GM19372 (cell line): ENCODE measurements around the gene SPCS3.
A peak's percentile ranks its signal among the peaks of the same experiment; 100 is the strongest.
"Not testable (repeated sequence)": the region's sequence is repeated elsewhere in the genome, so short reads cannot be mapped to it uniquely, and the experiment has no call there.

Experiments
- ATAC-seq: cut with Tn5 transposase; IDR thresholded peaks from one replicate; pipeline ENCODE4 v1.9.1; 2021; ENCODE audit warnings: mild to moderate bottlenecking, low read depth, moderate library complexity; ENCODE audit not compliant: unreplicated experiment

SPCS3 gene

GRCh38 chr4:176340871-176341685 lies 21.3 kb downstream of the SPCS3 start:
- peak; percentile 74 for ATAC-seq

- ATAC-seq, result no peak
Observed at GRCh38 chr4:176342384-176342783, 22.6 kb downstream of the SPCS3 start.

GRCh38 chr4:176343286-176343685 lies 23.5 kb downstream of the SPCS3 start:
- no peak for ATAC-seq

GRCh38 chr4:176345346-176345745 lies 25.6 kb downstream of the SPCS3 start:
- not testable (repeated sequence) for ATAC-seq

GRCh38 chr4:176346836-176347235 lies 27.1 kb downstream of the SPCS3 start:
- not testable (repeated sequence) for ATAC-seq

GRCh38 chr4:176350671-176351070 lies 30.9 kb downstream of the SPCS3 start:
- ATAC-seq, result no peak

GRCh38 chr4:176354884-176355283 lies 35.1 kb downstream of the SPCS3 start:
- ATAC-seq, result no peak

GRCh38 chr4:176357359-176358082 lies 37.8 kb downstream of the SPCS3 start:
- peak; percentile 96 for ATAC-seq

GRCh38 chr4:176358083-176358469 lies 38.3 kb downstream of the SPCS3 start:
- no peak for ATAC-seq

- ATAC-seq, result no peak
Observed at GRCh38 chr4:176359590-176359989, 39.8 kb downstream of the SPCS3 start.

- no peak for ATAC-seq
Observed at GRCh38 chr4:176360446-176360845, 40.7 kb downstream of the SPCS3 start.

- peak; percentile 71 for ATAC-seq
Observed at GRCh38 chr4:176363072-176363471, 43.3 kb downstream of the SPCS3 start.

- no peak for ATAC-seq
Observed at GRCh38 chr4:176367771-176368465, 48.2 kb downstream of the SPCS3 start.

GRCh38 chr4:176376032-176376614 lies 56.4 kb downstream of the SPCS3 start:
- no peak for ATAC-seq

- ATAC-seq, result peak; percentile 82
Observed at GRCh38 chr4:176377780-176378179, 58.0 kb downstream of the SPCS3 start.

GRCh38 chr4:176380352-176381157 lies 60.8 kb downstream of the SPCS3 start:
- no peak for ATAC-seq
